ENCODE measurements around the gene MAPK4.
"Not testable (repeated sequence)": the region's sequence is repeated elsewhere in the genome, so short reads cannot be mapped to it uniquely, and the experiment has no call there.

MAPK4 gene

DNA sequence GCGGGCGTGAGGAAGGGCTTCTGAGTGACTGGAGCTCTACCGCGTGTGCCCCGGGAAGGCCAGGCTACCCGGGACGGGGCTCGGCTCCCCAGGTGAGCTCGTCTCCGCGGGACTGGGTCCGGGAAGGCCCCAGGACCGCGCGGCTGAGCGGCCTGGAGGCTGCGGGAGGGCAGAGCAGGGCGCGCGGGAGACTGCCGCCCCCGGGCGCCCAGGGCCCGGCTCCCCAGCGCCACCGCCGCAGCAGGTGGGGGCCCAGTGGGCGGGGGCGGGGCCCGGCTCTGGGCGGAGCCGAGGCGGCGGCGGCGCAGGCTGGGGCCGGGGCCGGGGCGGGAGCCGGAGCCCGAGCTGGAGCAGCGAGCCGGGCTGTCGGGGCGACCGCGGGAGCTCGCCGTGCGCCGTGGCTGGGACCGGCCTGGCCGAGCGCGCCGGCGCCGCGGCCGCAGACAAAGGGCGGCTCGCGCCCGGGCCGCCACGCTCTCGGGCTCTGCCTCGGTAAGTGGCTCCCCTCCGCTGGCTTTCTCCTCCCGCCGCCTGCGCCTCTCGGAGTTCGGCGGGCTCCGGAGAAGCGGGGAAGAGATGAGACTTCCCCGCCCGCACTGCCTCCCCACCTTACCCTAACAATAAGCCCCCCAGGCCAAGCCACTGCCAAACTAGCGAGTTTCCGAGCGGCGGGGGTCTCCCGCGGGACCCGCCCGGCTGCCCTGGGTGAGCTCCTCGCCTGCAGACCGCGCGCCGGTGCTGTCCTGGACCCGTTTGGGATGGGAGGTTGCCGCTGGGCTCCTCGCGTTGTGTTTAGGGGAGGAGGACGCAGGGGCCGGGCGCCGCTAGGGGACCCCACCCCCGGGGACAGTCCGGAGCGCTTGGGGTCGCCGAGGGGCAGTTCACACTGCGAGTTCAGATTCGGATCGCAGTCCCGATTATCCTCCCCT lies at the start of gene MAPK4:
Gene MAPK4 (plus strand): TSS at position 336 of the 929 bp plus-strand sequence. CDS start 103,872 bp downstream, outside the sequence.
- no peak for DNase-seq (ENCODE audit: low read depth in 3 of 3)

DNA sequence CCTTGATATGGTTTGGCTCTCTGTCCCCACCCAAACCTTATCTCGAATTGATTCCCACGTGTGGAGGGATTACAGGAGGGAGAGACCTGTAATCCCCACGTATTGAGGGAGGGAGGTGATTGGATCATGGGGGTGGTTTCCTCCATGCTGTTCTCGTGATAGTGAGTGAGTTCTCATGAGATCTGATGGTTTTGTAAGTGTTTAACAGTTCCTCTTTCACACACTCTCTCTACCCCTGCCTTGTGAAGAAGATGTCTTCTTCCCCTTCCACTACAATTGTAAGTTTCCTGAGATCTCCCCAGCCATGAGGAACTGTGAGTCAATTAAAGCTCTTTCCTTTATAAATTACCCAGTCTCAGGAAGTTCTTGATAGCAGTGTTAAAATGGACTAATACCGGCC lies 42.6 kb upstream of the MAPK4 start:
- not testable (repeated sequence) for DNase-seq (ENCODE audit: low read depth in 3 of 3)

DNA sequence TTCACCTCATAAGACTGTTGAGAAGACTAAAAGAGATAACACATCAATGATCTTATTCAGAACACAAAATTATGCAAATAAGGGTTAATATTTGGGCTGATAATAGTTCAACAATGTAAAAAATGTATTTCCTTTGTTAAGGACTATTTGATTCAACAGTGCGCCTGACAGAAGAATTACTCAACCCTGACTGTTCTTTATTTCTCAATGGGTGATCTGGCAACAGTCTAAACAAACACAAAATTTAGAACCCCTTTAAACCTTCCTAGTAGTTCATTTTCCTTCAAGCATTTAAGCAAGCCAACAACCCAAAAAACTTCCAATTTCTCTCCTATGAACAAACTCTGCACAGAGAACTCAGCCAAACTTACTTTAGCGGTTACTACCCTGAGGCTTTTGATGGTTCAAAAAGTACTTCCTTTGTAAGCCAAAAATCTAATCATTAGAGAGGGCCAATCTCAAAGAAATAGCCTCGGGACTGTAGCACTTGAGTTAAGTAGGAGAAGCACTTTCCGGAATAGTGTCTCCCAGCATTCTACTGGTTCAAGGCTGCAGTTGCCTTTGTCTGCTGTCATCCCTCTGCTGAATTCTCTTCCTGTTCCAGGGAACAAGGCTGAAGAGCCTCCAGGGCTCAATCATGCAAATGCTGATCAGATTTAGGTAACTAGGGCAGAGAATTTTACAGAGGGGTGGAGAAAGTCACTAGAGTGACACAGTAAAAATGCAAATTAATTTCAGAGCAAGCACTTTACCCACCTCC lies 40.9 kb upstream of the MAPK4 start:
- DNase-seq (ENCODE audit: low read depth in 3 of 3) = no peak

- DNase-seq (ENCODE audit: low read depth in 3 of 3) = no peak
Measured at GRCh38 chr18:50523165-50523564, 36.7 kb upstream of the MAPK4 start.

- DNase-seq (ENCODE audit: low read depth in 3 of 3) = no peak
Measured at GRCh38 chr18:50527636-50528307, 32.1 kb upstream of the MAPK4 start.

GRCh38 chr18:50528806-50529205 lies 31.1 kb upstream of the MAPK4 start:
- no peak for DNase-seq (ENCODE audit: low read depth in 3 of 3)

DNA sequence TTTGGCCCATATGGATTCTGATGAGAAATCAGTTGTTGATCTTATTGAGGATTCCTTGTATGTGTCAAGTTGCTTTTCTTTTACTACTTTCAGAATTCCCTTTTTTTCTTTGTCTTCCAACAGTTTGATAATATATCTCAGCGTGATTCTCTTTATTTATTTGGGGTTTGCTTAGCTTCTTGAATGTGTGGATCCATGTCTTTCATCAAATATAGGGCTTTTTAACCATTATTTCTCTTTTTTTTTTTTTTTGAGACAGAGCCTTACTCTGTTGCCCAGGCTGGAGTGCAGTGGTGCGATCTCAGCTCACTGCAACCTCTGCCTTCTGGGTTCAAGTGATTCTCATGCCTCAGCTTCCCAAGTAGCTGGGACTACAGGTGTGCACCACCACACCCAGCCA lies 26.1 kb upstream of the MAPK4 start:
- not testable (repeated sequence) for DNase-seq (ENCODE audit: low read depth in 3 of 3)

DNA sequence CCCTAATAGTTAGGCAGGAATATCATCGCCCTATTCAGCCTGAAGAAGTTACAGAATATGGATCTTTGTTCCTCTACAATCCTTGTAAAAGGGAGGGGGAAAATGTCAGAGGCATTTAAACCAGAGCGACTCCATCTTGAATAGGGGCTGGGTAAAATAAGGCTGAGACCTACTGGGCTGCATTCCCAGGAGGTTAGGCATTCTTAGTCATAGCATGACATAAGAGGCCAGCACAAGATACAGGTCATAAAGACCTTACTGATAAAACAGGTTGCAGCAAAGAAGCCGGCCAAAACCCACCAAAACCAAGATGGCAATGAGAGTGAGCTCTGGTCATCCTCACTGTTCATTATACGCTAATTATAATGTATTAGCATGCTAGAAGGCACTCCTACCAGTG lies 15.4 kb upstream of the MAPK4 start:
- DNase-seq (ENCODE audit: low read depth in 3 of 3) = not testable (repeated sequence)

DNA sequence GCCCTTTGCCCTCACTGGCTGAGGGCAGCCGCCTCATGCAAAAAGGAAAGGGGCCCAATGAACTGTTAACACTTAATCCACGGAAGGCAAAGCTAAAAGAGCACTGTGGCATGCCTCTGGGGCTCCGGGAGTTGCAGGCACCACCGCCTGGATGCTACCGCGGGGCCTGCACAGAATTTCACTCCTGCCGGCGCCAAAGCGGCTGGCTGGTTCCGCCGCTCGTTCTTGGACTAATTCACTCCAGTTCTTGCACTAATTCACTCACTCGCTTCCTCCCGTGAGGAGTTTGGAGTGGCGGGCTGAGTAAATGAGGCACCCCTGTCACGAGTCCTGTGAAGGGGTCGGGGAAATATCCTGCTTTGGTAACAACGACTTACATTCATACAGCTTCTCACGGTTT lies 14.0 kb upstream of the MAPK4 start:
- no peak for DNase-seq (ENCODE audit: low read depth in 3 of 3)

DNA sequence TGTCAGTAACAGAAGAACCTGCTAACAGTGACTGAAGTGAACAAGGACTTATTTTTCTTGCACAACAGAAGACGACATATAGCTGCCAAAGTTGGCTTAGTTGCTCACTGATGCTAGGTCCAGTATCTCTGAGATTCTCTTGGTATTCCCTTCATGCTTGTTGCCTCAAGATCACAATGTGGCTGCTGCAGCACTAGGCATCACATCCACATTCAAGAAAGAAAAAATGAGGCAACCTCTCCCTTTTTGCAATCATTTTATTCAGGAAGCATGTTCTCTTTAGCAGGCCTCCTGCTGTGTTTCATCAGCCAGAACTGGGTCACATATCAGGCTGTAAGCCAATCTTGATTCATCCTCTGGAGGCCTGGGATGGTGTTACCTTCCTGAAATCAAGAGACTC lies 11.7 kb upstream of the MAPK4 start:
- no peak for DNase-seq (ENCODE audit: low read depth in 3 of 3)

DNA sequence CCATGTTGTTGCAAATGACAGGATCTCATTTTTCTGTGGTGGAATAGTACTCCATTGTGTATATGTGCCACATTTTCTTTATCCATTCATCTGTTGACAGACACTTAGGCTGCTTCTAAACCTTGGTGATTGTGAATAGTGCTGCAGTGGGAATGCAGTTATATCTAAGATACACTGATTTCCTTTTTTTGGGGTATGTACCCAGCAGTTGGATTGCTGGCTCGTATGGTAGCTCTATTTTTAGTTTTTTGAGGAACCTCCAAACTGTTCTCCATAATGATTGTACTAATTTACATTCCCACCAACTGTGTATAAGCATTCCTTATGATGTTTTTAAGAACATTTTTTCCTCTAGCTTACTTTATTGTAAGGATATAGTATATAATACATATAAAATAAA lies 8.2 kb upstream of the MAPK4 start:
- not testable (repeated sequence) for DNase-seq (ENCODE audit: low read depth in 3 of 3)

GRCh38 chr18:50558157-50558556 lies 1.7 kb upstream of the MAPK4 start:
- no peak for DNase-seq (ENCODE audit: low read depth in 3 of 3)

GRCh38 chr18:50558948-50559751 lies 737 bp upstream of the MAPK4 start:
- no peak for DNase-seq (ENCODE audit: low read depth in 3 of 3)

- DNase-seq (ENCODE audit: low read depth in 3 of 3) = no peak
Measured at GRCh38 chr18:50560681-50561629, 1.1 kb downstream of the MAPK4 start.

DNA sequence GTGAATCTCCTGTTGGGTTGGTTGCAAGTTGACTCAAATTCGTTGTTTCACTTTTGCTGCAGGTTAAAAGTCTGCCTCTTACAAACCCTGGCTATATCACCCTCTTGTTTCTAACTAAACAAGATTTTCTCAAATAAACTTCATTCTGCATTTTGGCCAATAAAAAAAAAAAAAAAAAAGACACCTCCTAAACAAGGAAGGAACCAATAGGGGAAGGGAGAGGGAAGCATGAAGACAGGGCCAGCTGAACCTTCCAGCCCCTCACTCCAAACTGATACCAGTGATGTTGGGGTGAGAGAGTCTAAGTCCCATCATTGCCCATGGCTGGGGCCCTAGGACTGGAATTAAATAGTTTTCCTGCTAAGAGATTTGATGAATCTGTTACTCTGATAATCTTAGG lies 2.4 kb downstream of the MAPK4 start:
- DNase-seq (ENCODE audit: low read depth in 3 of 3) = not testable (repeated sequence)

DNA sequence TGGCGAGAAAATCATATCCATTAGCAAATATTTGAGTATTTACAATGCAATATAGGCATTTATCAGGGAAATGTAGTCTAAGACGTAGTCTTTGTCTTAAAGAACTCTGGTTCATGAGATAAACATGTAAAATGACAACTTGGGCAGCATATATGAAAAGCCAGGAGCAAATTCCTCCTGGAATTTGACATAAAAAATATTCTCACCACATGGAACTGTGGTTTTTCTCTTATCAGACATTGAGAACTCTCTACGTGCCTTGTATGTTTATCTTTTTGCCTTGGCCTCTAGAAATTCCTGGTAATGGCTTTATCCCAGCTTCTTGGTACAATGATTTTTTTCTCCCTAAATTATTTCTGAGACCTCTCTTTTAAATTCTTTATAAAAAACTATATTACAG lies 2.8 kb downstream of the MAPK4 start:
- DNase-seq (ENCODE audit: low read depth in 3 of 3) = no peak

DNA sequence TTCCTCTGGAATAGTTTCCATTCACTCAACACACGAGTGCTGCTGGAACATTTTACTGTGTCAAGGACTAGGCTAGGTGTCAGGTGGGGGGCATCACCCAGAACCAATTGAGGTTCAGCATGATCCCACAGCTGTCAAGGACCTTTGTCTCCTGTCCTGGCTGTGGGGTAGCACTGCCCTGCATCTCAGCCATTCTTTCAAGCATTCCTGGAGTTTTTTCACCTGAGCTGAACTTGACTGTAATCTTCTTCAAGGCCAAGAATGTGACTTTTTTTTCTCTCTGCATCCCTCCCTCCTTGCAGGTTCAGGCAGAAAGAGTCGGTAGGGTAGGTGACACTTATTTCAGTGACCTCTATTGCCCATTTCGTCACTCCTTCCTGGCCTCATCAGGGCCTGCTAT lies 3.5 kb downstream of the MAPK4 start:
- DNase-seq (ENCODE audit: low read depth in 3 of 3) = no peak

DNA sequence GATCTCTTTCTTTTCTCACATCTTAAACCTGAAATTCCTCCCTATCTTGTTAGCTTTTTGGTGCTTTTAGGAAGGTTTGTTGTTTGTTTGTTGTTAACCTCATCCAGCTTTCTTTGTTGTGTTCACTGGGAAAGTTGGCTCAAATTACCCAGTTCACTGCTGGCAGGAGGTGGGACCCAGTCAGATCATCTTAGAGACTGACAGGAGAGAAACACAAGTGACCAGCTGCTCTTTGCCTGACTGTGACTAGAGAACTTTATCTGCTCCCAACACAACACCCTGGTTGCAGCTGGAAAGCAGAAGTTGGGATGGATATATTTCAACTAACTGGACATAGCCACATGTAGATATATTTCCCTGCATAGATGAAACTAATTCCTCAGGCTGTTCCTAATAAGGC lies 10.0 kb downstream of the MAPK4 start:
- DNase-seq (ENCODE audit: low read depth in 3 of 3) = no peak

DNA sequence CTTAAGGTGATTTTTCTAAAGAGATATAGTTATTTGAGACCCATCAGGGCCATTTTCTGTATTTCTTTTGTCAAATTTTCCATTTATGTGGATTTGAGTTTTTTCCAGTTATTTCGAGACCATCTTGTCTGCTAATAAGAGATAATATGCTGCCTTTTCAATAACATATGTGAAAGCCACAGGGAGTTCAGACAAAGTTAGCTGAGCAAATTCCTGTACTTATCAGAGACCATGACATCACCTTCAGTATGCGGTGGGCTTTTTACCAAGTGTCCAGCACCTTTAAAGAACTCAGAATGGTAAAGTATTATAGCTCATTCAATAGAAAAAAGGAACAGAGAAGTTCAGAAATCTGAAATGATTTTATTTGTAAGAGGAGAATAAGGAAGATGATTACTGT lies 11.7 kb downstream of the MAPK4 start:
- DNase-seq (ENCODE audit: low read depth in 3 of 3) = no peak

- DNase-seq (ENCODE audit: low read depth in 3 of 3) = not testable (repeated sequence)
Measured at GRCh38 chr18:50573196-50573595, 13.3 kb downstream of the MAPK4 start.
